HG03342 (cell line): ENCODE data around the gene EEA1.
"Not testable (repeated sequence)": the region's sequence is repeated elsewhere in the genome, so short reads cannot be mapped to it uniquely, and the experiment has no call there.

Source experiments
- ATAC-seq: cut with Tn5 transposase; IDR thresholded peaks from one replicate; pipeline ENCODE4 v1.9.1; 2021; ENCODE audit warnings: mild to moderate bottlenecking, moderate library complexity; ENCODE audit not compliant: unreplicated experiment

EEA1 gene

GRCh38 chr12:92814584-92814983, 114.5 kb downstream of the EEA1 start:
- no peak for ATAC-seq

- no peak for ATAC-seq
These were observed 118.7 kb downstream of the EEA1 start for GRCh38 chr12:92810370-92810769.

GRCh38 chr12:92803903-92804302, 125.2 kb downstream of the EEA1 start:
- ATAC-seq = no peak

GRCh38 chr12:92802906-92803305, 126.2 kb downstream of the EEA1 start:
- ATAC-seq = no peak

- no peak for ATAC-seq
These were observed 132.4 kb downstream of the EEA1 start for GRCh38 chr12:92796650-92797049.

GRCh38 chr12:92794814-92795213, 134.3 kb downstream of the EEA1 start:
- no peak for ATAC-seq

- ATAC-seq = not testable (repeated sequence)
These were observed 134.7 kb downstream of the EEA1 start for GRCh38 chr12:92794356-92794755.

- no peak for ATAC-seq
These were observed 143.1 kb downstream of the EEA1 start for GRCh38 chr12:92786045-92786444.

- no peak for ATAC-seq
These were observed 143.5 kb downstream of the EEA1 start for GRCh38 chr12:92785563-92785950.

GRCh38 chr12:92784797-92785562, 144.1 kb downstream of the EEA1 start:
- peak; percentile 97 for ATAC-seq

- no peak for ATAC-seq
These were observed 144.7 kb downstream of the EEA1 start for GRCh38 chr12:92784356-92784755.

- ATAC-seq = no peak
These were observed 149.2 kb downstream of the EEA1 start for GRCh38 chr12:92779902-92780301.

- ATAC-seq = no peak
These were observed 150.6 kb downstream of the EEA1 start for GRCh38 chr12:92778525-92778924.

- no peak for ATAC-seq
These were observed 153.7 kb downstream of the EEA1 start for GRCh38 chr12:92775416-92775815.

- no peak for ATAC-seq
These were observed 158.1 kb downstream of the EEA1 start for GRCh38 chr12:92771001-92771400.

GRCh38 chr12:92769124-92769901, 159.8 kb downstream of the EEA1 start:
- peak; percentile 80 for ATAC-seq

- no peak for ATAC-seq
These were observed 163.2 kb downstream of the EEA1 start for GRCh38 chr12:92765871-92766270.

GRCh38 chr12:92764831-92765230, 164.3 kb downstream of the EEA1 start:
- no peak for ATAC-seq

GRCh38 chr12:92762773-92763172, 166.3 kb downstream of the EEA1 start:
- no peak for ATAC-seq

- ATAC-seq = no peak
These were observed 169.3 kb downstream of the EEA1 start for GRCh38 chr12:92759634-92760268.

GRCh38 chr12:92757597-92758121, 171.4 kb downstream of the EEA1 start:
- ATAC-seq = no peak
